HG03442 (cell line): ENCODE measurements around the gene EGFL7.

Experiments used
- ATAC-seq: cut with Tn5 transposase; IDR thresholded peaks from one replicate; pipeline ENCODE4 v1.9.1; 2021; ENCODE audit warnings: mild to moderate bottlenecking, moderate library complexity; ENCODE audit not compliant: unreplicated experiment

Gene EGFL7

DNA sequence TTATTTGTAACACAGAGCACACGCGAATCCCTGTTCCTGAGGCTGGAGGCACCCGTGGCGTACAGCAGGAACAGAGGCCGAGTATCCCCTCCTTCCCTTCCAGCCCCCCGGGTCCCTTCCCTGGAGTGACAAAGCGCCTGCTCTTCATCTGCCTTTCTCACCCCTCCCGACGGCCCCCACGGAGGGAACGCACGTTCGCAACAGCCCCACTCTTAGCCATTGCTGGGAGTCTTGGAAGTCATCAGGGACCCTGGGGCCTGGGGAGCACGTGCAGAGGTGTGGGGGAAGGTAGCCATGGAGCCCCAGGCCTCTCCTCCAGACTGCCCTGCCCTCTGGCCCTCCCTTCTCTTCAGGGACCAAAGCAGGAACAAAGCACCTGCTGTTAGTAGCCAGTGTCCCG lies 22.1 kb downstream of the EGFL7 start:
- ATAC-seq = no peak

DNA sequence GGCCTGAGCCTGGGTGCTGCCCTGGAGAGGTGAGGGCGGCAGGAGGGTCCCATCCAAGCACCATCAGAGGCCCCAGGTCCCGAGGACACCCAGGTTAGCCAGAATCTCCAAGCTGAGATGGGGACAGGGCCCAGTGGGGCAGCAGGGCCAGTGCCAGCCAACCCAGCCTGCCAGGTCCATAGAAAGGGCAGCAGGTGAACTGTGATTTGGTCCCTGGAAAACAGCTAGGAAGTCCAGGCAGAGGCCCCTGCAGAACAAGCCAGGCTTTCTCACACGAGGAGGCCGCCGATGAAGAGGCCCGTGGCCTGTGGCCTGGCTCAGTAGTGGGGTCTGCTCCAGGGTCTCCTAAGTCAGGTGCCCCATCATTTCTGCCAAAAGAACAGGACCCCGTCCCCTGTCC lies 22.5 kb downstream of the EGFL7 start:
- no peak for ATAC-seq

DNA sequence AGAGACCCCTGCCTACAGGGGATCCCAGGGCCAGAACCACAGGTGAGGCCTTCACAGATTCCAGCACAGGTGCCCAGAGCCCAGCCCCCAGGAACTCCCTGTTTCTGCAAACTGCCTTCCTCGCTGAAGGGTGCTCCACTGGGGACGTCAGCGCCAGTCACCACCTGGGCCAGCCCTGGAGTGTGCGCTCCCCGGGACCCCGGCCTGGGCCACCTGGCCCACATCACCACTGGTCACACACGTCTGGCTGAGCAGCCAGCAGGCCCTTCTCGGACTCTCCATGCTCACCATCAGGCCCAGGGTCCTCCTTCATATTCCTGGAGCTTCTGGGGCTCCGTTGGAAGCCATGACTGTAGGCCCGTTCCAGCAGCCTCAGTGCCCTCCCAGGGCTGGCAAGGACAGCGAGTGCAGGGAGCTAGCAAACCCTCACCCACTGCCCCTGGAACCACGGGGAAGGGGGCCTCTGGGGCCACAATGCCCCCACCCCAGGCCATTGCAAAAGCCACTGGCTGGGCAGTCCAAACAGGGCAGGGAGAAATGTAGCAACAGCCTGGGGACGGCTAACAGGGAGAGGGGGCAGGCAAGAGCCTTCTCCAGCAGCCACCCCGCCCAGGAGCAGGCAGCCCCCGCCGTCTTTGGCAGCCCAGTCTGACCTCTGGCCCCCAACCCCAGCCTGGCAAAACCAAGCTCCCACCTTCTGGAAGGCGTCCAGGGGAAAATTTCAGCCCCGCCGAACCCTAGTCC lies 23.2 kb downstream of the EGFL7 start:
- ATAC-seq = no peak

DNA sequence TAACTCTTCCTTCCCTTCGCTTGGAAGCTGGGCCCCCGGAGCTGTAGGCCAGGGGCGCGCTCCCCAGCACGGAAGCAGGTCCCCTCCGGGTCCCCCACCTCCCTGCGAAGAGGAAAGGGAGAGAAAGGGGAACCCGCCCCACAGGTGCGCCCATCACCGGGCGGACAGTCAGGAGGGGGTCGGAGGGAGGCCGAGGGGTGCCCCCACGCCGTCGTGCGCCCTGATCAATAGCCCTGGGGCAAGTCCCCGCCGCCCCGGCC lies 23.7 kb downstream of the EGFL7 start:
- ATAC-seq = no peak

DNA sequence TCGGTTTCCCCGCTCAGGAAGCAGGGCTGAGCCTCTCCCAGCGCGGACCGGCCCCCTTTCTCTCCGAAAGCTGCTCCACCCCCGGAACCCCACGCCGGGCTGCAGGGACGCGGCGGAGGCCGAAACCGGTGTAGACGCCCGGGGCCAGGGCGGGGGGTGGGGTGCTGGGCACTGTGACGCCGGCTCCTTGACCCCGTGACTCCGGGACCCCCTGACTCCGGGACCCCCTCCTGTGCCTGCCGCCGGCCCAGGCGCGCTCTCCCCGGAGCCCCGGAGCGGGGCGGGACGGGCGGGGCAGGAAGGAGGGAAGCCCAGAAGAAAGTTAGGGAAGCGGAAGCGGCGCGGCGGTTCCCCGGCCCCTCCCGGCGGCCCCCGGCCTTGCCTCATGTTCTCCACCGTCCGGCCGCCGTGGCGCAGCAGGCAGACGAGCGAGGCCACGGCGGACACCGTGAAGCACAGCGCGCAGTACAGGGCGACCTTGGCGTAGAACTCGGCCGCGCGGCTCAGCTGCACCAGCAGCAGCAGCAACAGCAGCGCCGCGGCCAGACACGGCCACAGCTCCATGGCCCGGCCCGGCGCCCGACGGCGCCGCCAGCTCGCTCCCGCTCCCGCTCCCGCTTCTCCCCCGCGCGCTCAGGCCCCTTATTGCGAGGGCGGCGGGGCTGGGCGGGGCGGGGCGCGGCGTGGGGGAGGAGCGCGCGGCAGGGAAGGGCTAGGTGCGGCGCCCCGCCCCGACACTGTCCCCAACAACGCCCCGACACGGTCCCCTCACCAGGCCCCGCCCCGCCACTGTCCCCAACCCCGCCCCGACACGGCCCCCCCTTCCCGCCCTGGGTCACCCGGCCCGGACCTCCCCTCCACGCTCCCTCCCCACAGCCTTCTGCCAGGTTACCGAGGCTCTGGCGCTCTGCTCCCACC lies 24.3 kb downstream of the EGFL7 start, which contains the start of gene AGPAT2:
Gene AGPAT2, minus strand, starts transcription at position 664 of the 918 bp plus-strand sequence. Its CDS starts 100 bp downstream, at position 564.
- ATAC-seq = no peak

DNA sequence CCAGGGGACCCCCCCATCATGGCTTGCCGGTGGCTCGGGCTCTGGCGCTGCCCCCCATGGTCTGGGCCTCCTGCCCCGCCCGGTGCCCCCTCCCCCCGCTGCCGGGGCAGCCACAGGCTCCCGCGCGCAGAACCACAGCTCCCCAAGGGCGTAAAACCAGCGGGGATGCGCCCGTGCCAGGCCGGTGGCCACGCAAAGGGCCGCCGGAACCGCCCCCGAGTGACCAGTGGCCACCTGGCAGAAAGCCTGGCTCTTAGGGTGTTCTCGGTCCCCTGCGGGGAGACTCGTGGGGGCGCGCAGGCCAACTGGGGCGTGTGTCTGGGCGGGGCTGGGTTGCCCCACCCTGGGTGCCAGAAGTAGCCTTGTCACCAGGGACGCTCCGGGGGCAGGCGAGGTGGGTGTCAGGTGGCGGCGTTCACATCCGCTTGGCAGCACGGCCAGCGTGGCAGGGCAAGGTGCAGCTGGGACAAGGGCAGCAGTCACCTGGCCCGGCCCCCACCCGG lies 25.1 kb downstream of the EGFL7 start:
- ATAC-seq = no peak

DNA sequence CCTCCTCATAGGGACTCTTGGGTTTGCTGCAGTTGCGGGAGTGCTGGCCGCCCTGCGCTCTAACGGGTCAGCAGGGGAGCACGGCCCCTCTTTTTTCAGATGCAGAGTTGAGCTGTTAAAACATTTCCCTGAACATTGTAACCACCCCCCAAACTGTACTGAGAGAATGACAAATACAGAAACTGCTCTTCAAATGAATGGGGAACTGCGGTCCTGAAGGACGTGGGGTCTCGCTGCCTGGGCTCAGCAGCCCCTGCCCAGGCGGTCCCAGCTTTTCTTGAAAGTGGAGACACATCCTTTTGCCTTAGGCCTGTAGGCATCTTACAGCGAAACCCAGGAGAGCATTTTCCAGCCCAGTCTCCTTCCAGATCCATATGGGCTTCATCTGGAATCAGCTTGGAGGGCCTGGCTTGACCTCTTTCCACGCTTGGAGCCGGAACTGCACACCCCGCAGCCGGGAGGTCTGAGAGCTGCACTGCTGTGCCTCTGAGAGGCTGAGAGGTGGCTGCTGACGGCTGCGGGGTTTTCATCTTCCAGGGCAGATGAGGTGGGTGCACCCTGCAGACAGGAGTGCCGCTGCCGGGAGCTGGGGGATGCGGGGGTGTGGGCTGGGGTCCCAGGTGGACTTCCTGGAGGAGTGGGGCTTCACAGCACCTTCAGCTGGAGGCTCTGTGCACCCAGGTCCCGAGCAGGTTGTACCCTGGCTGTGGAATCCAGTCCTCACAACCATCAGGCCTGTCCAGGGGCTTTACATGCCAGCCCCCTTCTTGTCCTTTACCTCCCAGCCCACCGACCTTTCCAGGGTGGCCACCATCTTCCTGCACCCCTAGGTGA lies 25.8 kb downstream of the EGFL7 start:
- no peak for ATAC-seq

DNA sequence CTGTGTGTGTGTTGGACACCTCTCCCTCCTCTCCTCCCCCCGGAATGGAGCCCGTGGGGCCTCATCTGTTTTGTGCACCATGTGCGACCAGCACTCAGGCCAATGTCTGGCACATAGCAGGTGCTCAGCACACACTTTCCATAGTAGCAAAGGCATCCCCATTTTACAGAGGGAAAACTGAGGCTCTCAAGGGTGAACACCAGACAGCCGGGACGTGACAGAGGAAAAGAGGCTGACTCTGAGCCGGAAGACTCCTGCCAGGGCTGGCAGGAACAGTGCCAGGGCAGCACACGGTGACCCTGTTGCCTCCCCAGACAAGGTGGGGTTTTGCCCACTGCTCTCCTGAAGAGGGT lies 26.4 kb downstream of the EGFL7 start:
- ATAC-seq = no peak

DNA sequence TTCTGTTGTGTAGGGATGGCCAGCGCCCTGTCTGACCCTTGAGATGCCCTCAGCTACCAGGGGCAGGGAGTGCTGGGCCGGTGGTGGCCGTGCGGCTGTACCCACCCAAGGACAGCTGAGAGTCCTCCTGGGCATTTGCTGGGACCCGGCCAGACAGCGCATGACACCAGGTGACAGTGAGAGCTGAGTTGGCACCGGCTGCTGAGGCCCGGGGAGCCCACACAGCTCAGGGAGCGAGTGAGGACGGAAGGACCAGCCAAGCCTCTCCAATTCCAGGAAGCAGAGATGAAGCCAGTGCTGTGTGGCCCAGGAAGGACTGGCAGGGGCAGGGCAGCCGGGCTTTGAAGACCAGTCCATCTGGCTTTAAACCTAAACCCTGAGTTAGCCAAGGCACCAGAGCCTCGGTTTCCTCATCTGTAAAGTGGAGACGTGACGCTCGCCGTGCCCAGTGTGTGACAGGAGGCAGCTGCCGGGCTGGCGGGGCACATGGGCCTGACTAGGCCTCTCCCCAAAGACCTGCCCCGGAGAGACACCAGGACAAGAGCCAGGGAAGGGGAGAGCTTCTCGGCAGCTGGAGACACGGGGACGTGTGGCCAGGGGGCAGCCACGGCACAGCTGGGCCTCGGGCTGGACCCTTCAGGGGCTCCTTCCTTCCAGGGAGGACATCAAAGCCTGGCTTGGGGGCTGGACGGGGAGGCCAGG lies 27.5 kb downstream of the EGFL7 start:
- no peak for ATAC-seq

DNA sequence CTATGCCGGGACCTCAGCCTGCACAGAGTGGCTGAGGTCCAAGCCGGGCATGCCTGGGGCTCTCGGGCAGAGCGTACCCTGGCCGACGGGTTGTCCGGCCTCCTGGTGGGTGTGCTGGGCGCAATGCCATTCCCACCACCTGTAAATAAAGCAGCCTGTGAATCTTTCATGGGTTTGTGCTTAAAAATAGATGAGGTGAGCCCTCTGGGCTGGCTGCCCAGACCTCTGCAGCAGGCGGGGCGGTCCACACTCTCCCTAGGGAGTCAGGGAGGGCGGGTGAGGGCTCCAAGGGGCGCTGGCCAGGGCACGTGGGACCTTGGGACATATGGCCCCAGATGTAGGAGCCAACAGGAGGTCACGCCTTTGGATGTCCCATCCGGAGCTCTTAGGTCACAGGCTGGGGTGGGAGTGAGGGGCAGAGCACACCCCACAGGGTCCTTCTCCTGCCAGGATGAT lies 28.1 kb downstream of the EGFL7 start:
- no peak for ATAC-seq

DNA sequence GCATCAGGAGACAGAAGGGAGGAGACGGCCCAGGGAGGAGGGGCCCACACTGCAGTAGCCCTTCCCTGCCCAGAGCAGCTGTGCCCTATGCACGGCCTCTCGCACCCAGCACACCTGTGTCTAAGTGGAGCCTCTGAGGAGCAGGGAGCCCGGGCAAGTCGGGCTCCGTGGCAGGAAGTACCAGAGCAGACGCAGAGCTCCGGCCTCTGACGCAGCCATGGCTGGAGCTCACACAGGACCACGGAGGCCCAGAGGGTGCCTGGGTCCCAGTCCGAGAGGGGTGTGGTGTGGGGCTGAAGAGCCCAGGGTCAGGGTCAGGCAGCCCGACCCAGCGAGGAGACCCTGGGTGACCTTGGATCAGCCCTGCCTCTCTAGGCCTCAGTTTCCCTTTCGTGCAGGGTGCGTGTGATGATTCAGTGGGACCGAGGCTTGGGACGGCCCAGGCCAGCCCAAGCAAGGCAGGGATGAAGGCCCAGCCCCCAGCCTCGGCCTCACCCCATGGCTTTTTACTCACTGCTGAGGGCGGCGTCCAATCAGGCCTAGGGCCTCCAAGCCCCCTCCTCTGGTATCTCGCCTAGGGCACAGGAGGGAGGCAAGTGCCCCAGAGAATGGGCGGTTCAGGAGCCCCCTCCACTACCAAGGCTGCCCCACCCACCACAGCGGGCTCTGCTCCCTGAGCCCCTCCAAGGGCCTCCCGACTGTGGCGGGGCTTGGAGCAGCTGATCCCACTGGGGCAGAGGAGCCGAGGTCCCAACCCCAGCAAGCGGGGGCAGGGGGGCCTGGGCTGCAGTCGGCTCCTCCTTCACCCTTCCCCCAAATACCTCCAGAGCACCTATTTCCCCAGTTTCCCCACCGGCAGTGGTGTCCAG lies 28.8 kb downstream of the EGFL7 start:
- ATAC-seq = no peak

DNA sequence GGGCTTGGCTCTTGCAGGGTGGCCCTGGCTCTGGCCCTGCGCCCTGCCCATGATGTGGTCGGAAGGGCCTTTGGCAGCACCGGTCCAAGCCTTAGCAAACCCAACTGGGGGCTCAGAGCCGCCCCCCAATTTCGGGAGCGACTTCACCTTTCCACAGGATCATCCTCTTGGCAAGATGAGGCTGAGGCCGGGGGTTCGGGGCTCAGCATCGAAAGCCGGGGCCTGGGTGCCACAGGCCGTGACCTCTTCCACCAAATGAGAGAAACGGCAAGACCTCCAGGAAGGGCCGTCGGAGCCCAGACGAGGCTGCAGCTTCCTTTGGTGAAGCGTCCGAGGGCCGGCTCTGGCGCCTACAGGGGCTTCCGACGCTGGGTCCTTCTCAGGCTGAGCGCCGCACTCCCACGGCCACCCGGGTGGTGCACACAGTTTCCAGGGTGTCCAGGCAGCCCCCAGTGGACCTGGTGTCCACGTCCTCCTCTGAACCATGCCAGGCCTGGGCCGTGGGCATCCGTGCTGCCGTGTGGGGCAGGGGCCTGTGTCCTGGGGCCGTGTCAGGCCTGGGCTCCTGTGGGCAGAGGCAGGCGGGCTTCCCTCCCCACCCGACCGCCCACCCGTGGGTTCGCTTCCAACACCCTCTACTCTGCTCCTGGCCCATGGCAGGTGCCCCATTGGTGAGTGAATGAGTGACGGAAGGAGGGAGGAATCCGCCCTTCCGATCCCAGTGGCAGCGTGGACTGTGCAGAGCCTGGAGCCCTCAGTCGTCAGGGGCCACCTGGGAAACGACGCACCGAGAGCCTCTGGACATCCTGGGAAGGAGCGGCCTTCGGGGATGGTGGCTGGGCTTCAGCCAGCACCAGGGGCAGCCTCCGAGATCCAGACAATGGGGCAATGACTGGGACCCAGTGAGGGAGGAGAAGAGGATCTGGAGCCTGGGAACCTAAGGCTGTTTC lies 29.7 kb downstream of the EGFL7 start:
- no peak for ATAC-seq

DNA sequence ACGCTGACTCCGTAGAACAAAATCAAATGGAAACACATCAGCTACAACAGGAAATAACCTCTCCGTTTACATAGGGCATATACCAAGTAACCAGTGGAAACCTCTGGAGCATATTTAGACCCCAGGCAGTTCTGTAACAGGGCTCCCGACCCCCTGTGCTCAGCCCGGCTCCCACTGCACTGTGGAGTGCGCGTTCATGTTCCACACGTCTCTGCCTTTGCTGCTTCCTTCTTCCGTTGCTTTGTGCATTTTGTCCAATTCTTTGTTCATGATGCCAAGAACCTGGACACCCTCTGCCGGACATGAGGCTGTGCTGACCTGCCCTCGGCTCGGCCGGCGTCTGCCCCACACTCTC lies 30.4 kb downstream of the EGFL7 start:
- no peak for ATAC-seq

DNA sequence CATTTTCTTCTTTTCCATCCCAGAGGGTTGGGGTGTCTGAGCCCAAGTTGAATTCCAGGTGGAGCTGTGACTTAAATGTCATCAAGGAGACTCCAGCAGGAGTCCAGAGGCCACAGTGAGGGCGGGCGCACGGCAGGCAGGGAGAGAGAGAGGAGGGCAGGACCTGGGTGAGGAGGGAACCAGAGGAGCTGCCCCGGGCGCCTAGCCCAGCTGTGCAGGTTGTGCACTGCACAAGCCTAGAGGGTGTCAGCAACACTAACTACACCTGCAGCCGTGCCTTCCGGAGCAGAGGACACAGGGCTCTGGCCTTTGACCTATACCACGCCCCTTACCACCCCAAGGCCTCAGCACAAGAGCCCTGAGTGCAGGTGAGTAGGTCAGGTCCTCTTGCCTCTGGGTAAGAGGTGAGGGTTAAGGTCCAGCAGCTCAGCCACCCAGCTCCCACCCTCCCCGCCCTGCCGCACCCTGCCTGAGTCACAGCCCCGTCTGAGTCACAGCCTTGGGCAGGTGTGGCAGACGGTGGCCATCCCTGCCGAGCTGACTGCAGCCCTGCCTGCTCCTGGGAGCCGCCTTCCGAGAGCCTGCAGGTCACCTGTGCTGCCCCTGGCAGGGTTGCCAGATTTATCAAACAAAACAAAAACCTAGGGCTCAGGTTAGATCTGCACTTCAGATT lies 30.9 kb downstream of the EGFL7 start:
- no peak for ATAC-seq

DNA sequence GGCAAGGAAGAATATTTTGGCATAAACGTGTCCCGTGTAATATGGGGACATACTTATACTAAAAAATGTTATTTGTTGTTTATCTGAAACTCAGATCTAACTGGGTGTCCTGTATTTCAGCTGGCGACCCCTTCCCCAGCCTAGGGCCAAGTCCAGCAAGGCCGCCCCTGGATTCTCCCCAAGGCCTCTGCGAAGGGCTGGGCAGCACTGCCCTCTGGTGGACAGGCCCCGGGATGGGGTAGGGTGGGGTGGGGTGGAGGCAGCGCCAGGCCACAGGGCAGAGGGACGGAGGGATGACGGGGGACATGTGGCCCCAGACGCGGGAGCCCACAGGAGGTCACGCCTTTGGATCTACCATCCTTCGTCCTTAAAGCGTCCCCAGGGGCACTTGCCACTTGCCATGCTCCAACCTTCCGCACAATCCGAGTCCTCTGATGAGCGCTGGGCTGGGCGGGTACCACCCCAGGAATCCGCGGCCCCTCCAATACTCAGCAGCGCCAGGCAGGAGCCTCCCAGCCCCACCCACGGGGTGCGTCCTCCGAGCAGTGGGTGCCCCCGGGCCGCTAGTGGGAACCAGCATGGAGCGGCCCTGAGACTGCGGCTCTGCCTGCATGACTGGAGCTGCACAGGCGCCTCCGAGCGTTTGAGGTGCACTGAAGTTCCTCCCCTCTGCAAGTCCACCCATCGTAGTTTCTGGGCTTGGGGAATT lies 31.6 kb downstream of the EGFL7 start:
- ATAC-seq = no peak

DNA sequence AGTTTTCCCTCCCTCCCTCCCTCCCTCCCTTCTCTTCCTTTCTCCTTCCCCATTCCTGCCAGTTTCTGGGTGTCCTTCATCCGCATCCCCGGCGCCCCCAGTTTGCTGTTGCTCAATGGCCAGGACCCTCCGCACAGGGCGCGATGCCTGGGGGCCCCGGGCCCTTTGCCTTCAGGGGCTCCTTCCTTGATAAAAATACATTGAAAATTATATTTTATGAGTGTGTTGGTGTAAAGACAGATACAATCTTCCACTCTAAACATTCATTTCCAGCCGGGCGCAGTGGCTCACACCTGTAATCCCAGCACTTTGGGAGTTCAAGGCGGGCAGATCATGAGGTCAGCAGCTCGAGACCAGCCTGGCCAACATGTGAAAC lies 32.1 kb downstream of the EGFL7 start:
- no peak for ATAC-seq

DNA sequence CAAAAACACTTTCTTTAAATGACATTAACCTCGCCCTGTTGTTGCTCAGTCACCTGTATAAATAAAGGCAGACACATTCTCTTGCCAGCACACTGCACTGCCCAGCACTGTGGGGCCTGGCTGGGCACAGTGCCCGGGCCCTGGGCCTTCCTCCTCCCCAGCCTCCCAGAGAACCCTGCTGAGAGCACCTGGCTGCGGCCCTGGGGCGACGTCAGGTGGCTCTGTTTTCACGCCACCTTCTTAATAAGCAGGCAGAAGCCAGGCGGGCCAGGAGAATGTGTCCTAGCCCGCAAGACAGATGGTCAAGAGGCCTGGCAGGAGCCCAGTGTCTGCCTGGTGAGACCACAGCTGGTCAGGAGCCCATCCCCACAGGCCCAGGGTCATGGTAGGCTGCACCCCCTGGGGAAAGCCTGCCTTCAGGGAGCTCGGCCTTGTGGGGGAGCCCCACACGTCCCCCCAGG lies 32.7 kb downstream of the EGFL7 start:
- no peak for ATAC-seq
